Measurements from ENCODE around the gene VWA3A.

VWA3A gene

GRCh38 chr16:22190081-22190775, 97.9 kb downstream of the VWA3A start:
- TF ChIP-seq LEF1 (IDR thresholded peaks at IDR 0.05; ENCODE audit: borderline replicate concordance) (no peak), L3MBTL2 (conservative IDR thresholded peaks at IDR 0.05) (no peak), SUZ12 (IDR thresholded peaks at IDR 0.05) (no peak), SP1 (IDR thresholded peaks at IDR 0.05) (peak; percentile 99)
- ChIA-PET CTCF (interaction anchor here (1.5 kb wide), 1 partner anchor 110 kb away, joined by 4 read pairs; no protein-coding TSS in a partner anchor), POLR2A (interaction anchor here (1.0 to 2.1 kb wide), 2 partner anchors 16 to 18 kb away, joined by 6 to 9 read pairs; partner anchors contain the start of gene EEF2K)
- DNase-seq (ENCODE audit: extremely low spot score), result no peak

- DNase-seq (ENCODE audit: extremely low spot score), result peak; percentile 93
- TF ChIP-seq HDGF (IDR thresholded peaks at IDR 0.05; ENCODE audit: borderline replicate concordance) (peak; percentile 71; the same call in 1 of the 2 replicates), FOXA1 (IDR thresholded peaks at IDR 0.05) (no peak)
- POLR2A ChIA-PET, result interaction anchor here (0.6 to 2.1 kb wide), 8 partner anchors 15 to 238 kb away, joined by 3 to 9 read pairs (median 4); partner anchors contain the start of genes EEF2K, MOSMO, POLR3E and UQCRC2
- CTCF ChIA-PET, result interaction anchor here (1.4 to 2.2 kb wide), 2 partner anchors 108 to 110 kb away, joined by 4 to 7 read pairs; no protein-coding TSS in a partner anchor
These were observed 98.6 kb downstream of the VWA3A start for GRCh38 chr16:22190776-22191531.

- POLR2A ChIA-PET, result interaction anchor here (0.7 to 2.1 kb wide), 11 partner anchors 10 to 239 kb away, joined by 3 to 9 read pairs (median 5); partner anchors contain the start of genes EEF2K, MOSMO, POLR3E and UQCRC2
- no peak for DNase-seq (ENCODE audit: extremely low spot score)
- TF ChIP-seq TARDBP (IDR thresholded peaks at IDR 0.05), result no peak
- TF ChIP-seq CTBP1 (IDR thresholded peaks at IDR 0.05; ENCODE audit: borderline replicate concordance), result no peak
- no peak for TF ChIP-seq ELF4 (IDR thresholded peaks at IDR 0.05)
- no peak for TF ChIP-seq LEF1 (IDR thresholded peaks at IDR 0.05; ENCODE audit: borderline replicate concordance)
- no peak for TF ChIP-seq ARNT (IDR thresholded peaks at IDR 0.05)
- CTCF ChIA-PET, result interaction anchor here (1.4 to 2.2 kb wide), 2 partner anchors 107 to 109 kb away, joined by 4 to 7 read pairs; no protein-coding TSS in a partner anchor
These were observed 99.4 kb downstream of the VWA3A start for GRCh38 chr16:22191532-22192260.

GRCh38 chr16:22192261-22193062, 100.1 kb downstream of the VWA3A start:
- ChIA-PET POLR2A (interaction anchor here (0.8 to 2.1 kb wide), 5 partner anchors 9 to 185 kb away, joined by 3 to 9 read pairs (median 5); partner anchors contain the start of gene EEF2K), CTCF (interaction anchor here (1.4 to 2.2 kb wide), 2 partner anchors 106 to 108 kb away, joined by 4 to 7 read pairs; no protein-coding TSS in a partner anchor)
- no peak for DNase-seq (ENCODE audit: extremely low spot score)
- TF ChIP-seq TARDBP (IDR thresholded peaks at IDR 0.05) (no peak), L3MBTL2 (conservative IDR thresholded peaks at IDR 0.05) (peak; percentile 65)

- TF ChIP-seq NFRKB (IDR thresholded peaks at IDR 0.05), result no peak
- TF ChIP-seq TARDBP (IDR thresholded peaks at IDR 0.05), result no peak
- TF ChIP-seq ARNT (IDR thresholded peaks at IDR 0.05), result no peak
- no peak for TF ChIP-seq BHLHE40 (IDR thresholded peaks at IDR 0.05; ENCODE audit: borderline replicate concordance)
- no peak for TF ChIP-seq SP1 (IDR thresholded peaks at IDR 0.05)
- no peak for TF ChIP-seq CTBP1 (IDR thresholded peaks at IDR 0.05; ENCODE audit: borderline replicate concordance)
- no peak for TF ChIP-seq ELF4 (IDR thresholded peaks at IDR 0.05)
- no peak for TF ChIP-seq L3MBTL2 (conservative IDR thresholded peaks at IDR 0.05)
- no peak for TF ChIP-seq SUZ12 (IDR thresholded peaks at IDR 0.05)
- no peak for TF ChIP-seq LEF1 (IDR thresholded peaks at IDR 0.05; ENCODE audit: borderline replicate concordance)
- no peak for TF ChIP-seq HDGF (IDR thresholded peaks at IDR 0.05; ENCODE audit: borderline replicate concordance)
- no peak for TF ChIP-seq PKNOX1 (IDR thresholded peaks at IDR 0.05)
- no peak for TF ChIP-seq FOXK2 (IDR thresholded peaks at IDR 0.05)
- TF ChIP-seq FOXA1 (IDR thresholded peaks at IDR 0.05), result no peak
- no peak for TF ChIP-seq ZNF384 (IDR thresholded peaks at IDR 0.05)
- no peak for TF ChIP-seq FOXM1 (IDR thresholded peaks at IDR 0.05; ENCODE audit: borderline replicate concordance)
- ChIA-PET CTCF (interaction anchor here (2.2 kb wide), 1 partner anchor 107 kb away, joined by 7 read pairs; no protein-coding TSS in a partner anchor), POLR2A (no interaction called here)
- no peak for DNase-seq (ENCODE audit: extremely low spot score)
These were observed 100.7 kb downstream of the VWA3A start for GRCh38 chr16:22193063-22193411.

GRCh38 chr16:22194707-22195444, 102.5 kb downstream of the VWA3A start:
- DNase-seq (ENCODE audit: extremely low spot score), result no peak
- TF ChIP-seq ZNF384 (IDR thresholded peaks at IDR 0.05) (no peak), BHLHE40 (IDR thresholded peaks at IDR 0.05; ENCODE audit: borderline replicate concordance) (no peak), FOXA1 (IDR thresholded peaks at IDR 0.05) (no peak), ELF4 (IDR thresholded peaks at IDR 0.05) (no peak), HDGF (IDR thresholded peaks at IDR 0.05; ENCODE audit: borderline replicate concordance) (no peak), L3MBTL2 (conservative IDR thresholded peaks at IDR 0.05) (no peak), SUZ12 (IDR thresholded peaks at IDR 0.05) (no peak), PKNOX1 (IDR thresholded peaks at IDR 0.05) (no peak), FOXM1 (IDR thresholded peaks at IDR 0.05; ENCODE audit: borderline replicate concordance) (no peak), CTBP1 (IDR thresholded peaks at IDR 0.05; ENCODE audit: borderline replicate concordance) (no peak), TARDBP (IDR thresholded peaks at IDR 0.05) (no peak), SP1 (IDR thresholded peaks at IDR 0.05) (no peak), ARNT (IDR thresholded peaks at IDR 0.05) (no peak), FOXK2 (IDR thresholded peaks at IDR 0.05) (no peak)
- ChIA-PET CTCF (no interaction called here), POLR2A (interaction anchor here (0.8 to 0.9 kb wide), 2 partner anchors 9 to 11 kb away, joined by 3 read pairs; partner anchors contain the start of gene EEF2K)
